WERI-Rb-1 (cell line): Measurements from ENCODE around the gene LIMCH1.

Experiments used
- DNase-seq: peaks from one replicate; pipeline ENCODE4 v3.0.0-alpha.2; 2020
- H3K27ac ChIP-seq: fragments of 250-450 bp; sonication (Bioruptor Pico); 2 replicates; pipeline ENCODE4 v1.5.1; 2020; ENCODE audit warnings: mild to moderate bottlenecking, moderate library complexity
- H3K27me3 ChIP-seq: fragments of 250-450 bp; sonication (Bioruptor Pico); 2 replicates; pipeline ENCODE4 v1.5.1; 2021; ENCODE audit warnings: mild to moderate bottlenecking, low read depth, moderate library complexity; ENCODE audit not compliant: insufficient read depth, severe bottlenecking
- H3K36me3 ChIP-seq: fragments of 250-450 bp; sonication (Bioruptor Pico); 2 replicates; pipeline ENCODE4 v1.5.1; 2020; ENCODE audit warnings: mild to moderate bottlenecking, moderate library complexity
- H3K4me3 ChIP-seq: 2 replicates; pipeline ENCODE4 v1.5.1; 2011; ENCODE audit warnings: low read depth, mild to moderate bottlenecking, control low read depth, low read length
- H3K9me3 ChIP-seq: fragments of 250-450 bp; sonication (Bioruptor Pico); 2 replicates; pipeline ENCODE4 v1.5.1; 2021; ENCODE audit warnings: mild to moderate bottlenecking, moderate library complexity; ENCODE audit not compliant: severe bottlenecking
- CTCF ChIP-seq: IDR thresholded peaks from 2 replicates; pipeline ENCODE4 v1.5.1; 2011; ENCODE audit warnings: low read depth, mild to moderate bottlenecking, control low read depth, inconsistent platforms, low read length

The LIMCH1 gene

GRCh38 chr4:41613386-41613785, 75.4 kb downstream of the LIMCH1 start:
- no peak for DNase-seq
- TF ChIP-seq CTCF = no peak
- Histone ChIP-seq H3K27me3 (no peaks in the 10 kb centered on the region), H3K36me3 (no peaks in the 10 kb centered on the region; the same call in 1 of the 2 replicates), H3K9me3 (no peaks in the 10 kb centered on the region), H3K27ac (no peak overlapping the region), H3K4me3 (no peak overlapping the region)

- Histone ChIP-seq H3K36me3 (no peaks in the 10 kb centered on the region; the same call in 1 of the 2 replicates), H3K27ac (no peak overlapping the region)
- no peak for DNase-seq
These were observed 75.9 kb downstream of the LIMCH1 start for GRCh38 chr4:41613821-41614220.

GRCh38 chr4:41614519-41614918, 76.6 kb downstream of the LIMCH1 start:
- no peaks in the 10 kb centered on the region for H3K9me3 ChIP-seq
- H3K36me3 ChIP-seq = no peaks in the 10 kb centered on the region; the same call in 1 of the 2 replicates
- H3K27me3 ChIP-seq = no peaks in the 10 kb centered on the region
- H3K27ac ChIP-seq = no peak overlapping the region
- TF ChIP-seq CTCF = no peak
- no peak overlapping the region for H3K4me3 ChIP-seq
- no peak for DNase-seq

More at GRCh38 chr4:41613821-41614220, 75.9 kb downstream of the LIMCH1 start:
- Histone ChIP-seq H3K27me3 (no peaks in the 10 kb centered on the region), H3K9me3 (no peaks in the 10 kb centered on the region), H3K4me3 (no peak overlapping the region)
- no peak for TF ChIP-seq CTCF

GRCh38 chr4:41619161-41619560, 81.2 kb downstream of the LIMCH1 start:
- Histone ChIP-seq H3K27me3 (no peaks in the 10 kb centered on the region), H3K9me3 (no peaks in the 10 kb centered on the region), H3K4me3 (no peak overlapping the region), H3K27ac (no peak overlapping the region), H3K36me3 (no peaks in the 10 kb centered on the region; the same call in 1 of the 2 replicates)
- DNase-seq = no peak
- TF ChIP-seq CTCF = no peak

GRCh38 chr4:41620594-41621256, 82.8 kb downstream of the LIMCH1 start:
- H3K27me3 ChIP-seq = no peaks in the 10 kb centered on the region
- DNase-seq = no peak
- TF ChIP-seq CTCF = no peak
- H3K36me3 ChIP-seq = no peaks in the 10 kb centered on the region; the same call in 1 of the 2 replicates
- no peak overlapping the region for H3K4me3 ChIP-seq
- H3K9me3 ChIP-seq = no peaks in the 10 kb centered on the region
- no peak overlapping the region for H3K27ac ChIP-seq

- DNase-seq = no peak
- H3K36me3 ChIP-seq = no peaks in the 10 kb centered on the region; the same call in 1 of the 2 replicates
- TF ChIP-seq CTCF = no peak
These were observed 84.8 kb downstream of the LIMCH1 start for GRCh38 chr4:41622787-41623186.

More at GRCh38 chr4:41622787-41623186, 84.8 kb downstream of the LIMCH1 start:
- no peaks in the 10 kb centered on the region for H3K27me3 ChIP-seq
- H3K4me3 ChIP-seq = no peak overlapping the region
- H3K9me3 ChIP-seq = no peaks in the 10 kb centered on the region
- H3K27ac ChIP-seq = no peak overlapping the region
